Globus pallidus (tissue), 1 donor: Measurements from ENCODE around the gene TAP1.

Experiments
- DNase-seq: peaks from one replicate; pipeline ENCODE4 v3.0.0-alpha.2; 2015; ENCODE audit warnings: low spot score

Gene TAP1

DNA sequence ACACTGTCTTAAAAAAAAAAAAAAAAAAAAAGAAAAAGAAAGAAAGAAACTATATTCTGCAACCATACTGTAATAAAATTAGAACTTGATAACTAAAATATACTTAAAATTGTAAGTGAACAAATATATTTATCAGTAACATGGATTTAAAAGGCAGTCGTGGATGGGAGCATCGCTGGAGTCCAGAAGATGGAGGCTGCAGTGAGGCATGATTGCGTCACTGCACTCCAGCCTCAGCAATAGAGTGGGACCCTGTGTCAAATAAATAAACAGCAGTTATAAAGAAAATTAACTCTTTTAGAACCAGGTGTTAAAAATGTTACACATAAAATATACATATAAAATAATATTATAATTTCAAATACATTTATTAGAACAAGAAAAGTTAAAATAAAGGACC lies 9.2 kb upstream of the TAP1 start:
- DNase-seq = no peak

DNA sequence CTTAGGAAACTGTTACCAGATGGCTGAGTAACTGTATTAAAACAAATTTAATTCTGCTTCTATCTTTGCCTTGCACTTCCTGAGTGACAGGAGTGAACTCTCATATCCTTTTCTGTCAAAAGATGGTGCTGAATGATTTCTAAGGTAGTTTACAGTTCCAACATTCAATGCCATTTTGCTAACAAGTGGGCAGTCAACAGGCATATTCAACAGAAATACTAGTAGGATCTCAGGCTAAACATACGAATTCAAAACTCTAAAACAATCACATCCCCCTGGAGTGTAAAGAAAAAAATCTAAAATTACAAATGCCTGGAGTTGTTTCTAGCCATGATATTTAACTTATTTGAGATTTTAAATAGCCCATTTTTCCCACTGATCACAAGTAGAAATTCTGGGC lies 7.2 kb upstream of the TAP1 start:
- DNase-seq = no peak

DNA sequence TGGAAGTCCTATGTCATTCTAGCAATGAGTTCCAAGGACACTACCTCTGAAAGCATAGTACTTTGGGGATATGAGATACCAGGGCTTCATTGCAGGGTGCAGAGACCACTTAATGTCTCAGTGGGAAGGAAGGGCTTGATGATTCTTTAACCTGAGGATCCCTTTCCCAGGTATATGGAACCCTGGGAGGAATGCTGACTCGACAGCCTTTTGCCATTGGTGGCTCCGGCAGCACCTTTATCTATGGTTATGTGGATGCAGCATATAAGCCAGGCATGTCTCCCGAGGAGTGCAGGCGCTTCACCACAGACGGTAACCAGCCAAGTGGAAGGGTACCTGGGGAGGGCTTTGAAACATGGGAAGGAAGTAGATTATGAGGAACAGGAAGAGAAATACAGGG lies 4.7 kb upstream of the TAP1 start:
- DNase-seq = no peak

DNA sequence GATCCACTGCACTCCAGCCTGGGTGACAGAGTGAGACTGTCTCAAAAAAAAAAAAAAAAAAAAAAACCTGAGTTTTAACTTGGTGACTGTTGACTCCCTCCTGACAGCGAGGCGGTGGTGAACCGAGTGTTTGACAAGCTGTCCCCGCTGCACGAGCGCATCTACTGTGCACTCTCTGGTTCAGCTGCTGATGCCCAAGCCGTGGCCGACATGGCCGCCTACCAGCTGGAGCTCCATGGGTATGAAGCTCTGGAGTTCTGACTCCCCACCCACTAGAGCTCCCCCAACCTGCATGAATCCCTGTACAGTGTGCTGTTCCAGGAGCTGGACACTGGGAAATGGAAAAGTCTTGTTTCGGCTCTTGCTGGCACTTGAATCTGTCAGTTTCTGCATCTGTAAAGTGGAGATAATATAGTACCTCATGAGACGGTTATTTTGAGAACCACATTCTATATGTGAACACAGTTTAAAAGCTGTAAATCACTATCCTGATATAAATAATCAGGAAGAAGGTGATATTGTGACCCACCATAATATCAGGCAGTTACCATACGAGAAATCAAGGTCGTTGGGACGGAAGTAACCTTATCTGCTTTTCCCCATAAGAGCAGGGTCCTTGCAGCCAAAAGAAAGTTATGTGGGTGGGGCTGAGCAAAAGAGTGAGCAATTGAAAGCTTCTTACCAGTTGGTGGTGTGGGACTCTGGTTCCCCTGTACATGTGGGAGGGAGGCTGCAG lies 3.8 kb upstream of the TAP1 start:
- no peak for DNase-seq

DNA sequence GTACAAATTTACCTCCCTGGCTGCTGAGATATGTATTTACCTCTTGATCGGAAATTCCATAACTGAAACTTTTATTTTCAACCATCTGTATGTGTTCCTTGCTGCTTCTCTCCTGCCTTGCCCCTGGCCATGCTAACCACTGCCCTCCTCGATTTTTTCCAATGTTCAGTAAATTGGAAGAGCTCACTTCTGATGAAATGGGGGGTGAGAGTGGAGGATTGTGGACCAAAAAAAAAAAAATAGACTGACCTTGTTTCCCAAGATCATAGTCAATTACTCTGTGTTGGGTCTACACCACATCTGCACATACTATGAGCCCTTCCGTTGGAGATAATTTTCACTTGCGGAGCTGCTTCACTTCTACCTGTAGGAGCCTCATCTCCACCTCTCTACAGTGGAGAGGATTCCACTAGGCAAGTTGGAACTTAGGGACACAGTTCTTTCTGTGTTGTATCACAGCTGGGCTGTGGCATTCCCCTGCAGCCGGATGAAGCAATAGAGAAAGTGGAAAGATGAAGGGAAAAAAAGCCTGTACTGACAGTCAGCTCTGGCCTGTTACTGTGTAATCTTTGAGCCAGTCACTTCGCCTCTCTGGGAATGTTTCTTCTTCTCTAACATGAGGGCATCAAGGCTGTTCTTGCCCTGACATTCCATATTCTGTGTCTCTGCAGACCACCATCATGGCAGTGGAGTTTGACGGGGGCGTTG lies 2.1 kb upstream of the TAP1 start:
- DNase-seq = no peak

DNA sequence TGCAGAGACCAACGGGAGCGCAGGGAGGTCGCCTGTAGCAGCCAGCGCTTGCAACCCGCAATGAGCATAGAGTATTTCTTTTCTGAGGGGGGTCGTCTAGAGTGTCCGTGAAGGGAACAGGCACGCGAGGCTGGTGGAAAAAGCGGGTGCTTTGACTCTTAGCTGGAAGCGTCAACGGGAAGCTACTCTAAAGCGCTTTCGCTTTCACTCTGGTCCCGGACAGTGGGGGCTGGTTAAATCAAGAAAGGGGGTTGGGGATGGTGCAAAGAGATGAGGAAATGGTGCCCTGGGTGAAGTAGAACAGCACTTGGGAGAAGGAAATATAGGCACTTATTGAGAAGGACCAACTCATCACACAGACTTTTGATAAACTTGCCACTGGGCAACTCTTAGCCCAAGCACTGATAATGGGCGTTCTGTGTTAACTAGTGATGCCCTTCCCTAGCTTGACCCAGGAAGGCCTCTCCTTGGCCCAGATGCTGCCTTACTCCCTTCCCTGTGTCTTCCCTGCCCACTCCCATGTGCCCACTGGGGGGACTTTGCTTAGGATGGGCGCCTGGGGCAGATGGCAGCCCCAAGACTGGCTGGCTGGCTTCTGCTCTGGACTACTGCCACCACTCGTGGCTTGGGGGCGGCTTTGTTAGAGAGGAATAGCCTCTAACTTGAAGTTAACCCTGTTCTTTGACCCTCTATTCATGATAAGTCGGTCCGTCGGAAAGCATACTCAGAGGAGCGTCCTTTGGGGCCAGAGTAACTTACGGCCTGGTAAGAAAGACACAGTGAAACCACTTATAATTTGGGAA lies 1.1 kb upstream of the TAP1 start:
- peak; percentile 66 for DNase-seq

DNA sequence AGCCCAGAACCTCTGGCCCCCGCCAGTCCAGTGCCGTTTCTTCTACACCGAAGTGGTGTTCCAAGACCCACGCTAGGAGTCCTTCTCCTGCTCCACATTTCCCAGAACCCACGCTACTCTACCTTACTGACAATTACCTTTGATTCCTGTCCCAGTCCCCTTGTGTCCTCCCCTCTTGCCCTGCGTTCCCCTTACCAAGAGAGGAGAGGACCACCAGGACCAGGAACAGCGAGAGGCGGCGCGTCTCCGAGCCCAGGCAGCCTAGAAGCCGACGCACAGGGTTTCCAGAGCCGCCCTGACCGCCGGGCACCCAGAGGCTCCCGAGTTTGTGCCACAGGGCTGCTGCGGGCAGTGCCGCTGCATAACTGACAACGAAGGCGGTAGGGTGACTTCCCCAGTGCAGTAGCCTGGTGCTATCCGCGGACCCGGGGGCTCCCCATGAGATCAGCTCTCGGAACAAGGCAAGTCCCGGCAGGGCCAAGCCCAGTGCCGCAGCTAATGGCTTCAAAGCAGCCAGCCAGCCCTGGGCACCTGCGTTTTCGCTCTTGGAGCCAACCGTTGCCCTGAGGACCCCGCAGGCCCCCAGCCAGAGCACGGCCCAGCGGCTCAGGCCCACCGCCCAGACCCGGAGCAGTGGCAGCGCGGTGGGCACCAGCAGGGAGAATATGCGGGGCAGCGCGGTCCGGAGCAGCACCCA lies 512 bp downstream of the TAP1 start:
- DNase-seq = peak; percentile 52

DNA sequence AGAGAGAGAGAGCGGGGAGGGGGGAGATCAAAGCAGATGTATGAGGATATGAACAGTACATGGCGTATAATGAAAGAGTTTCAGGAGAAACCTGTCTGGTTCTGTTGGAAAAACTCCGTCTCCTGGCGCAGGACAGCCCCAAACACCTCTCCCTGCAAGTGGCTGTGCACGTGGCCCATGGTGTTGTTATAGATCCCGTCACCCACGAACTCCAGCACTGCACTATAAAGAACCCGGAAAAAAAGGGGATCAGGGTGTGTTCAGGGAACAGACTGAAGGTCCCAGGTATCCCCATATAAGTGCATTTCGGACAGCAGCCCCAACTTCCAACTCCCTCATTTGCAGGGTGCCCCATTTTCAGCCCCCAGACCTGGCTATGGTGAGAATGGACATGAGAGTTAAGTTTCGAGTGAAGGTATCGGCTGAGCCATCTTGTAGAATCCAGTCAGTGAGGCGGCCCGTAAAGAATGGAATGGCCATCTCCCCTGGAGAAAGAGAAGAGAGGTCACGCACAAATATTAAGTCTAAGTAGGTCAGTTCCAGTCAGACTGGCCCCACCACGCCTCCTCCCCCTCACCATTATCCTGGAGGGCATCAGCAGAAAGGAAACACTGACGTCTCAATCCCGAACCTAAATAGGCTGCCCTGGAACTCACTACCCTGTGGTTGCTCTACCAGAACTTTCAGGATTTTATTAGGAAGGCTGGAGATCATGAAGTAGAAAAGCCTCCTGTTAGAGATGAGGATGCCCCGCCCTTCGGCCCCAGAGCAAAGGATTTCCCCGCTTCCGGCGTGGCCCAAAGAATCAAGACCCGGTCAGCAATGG lies 1.3 kb downstream of the TAP1 start:
- DNase-seq = no peak

DNA sequence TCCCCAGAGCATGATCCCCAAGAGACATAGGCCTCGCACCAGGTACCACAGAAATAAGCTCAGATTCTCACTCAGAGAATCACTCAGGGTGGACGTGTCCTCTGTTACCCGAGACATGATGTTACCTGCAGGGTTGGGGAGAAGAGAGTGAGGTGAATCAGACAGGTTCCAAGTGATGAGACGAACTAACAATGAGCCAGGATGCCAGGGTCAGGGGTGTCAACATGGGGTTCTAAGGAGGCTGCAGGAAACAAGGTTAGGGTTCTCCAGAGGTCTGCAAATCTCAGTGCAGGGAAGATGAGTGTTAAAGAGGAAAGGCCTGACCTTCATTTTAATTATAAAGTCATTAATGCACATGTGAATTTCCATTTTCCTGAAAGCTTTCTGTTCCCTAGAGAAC lies 2.5 kb downstream of the TAP1 start:
- no peak for DNase-seq

DNA sequence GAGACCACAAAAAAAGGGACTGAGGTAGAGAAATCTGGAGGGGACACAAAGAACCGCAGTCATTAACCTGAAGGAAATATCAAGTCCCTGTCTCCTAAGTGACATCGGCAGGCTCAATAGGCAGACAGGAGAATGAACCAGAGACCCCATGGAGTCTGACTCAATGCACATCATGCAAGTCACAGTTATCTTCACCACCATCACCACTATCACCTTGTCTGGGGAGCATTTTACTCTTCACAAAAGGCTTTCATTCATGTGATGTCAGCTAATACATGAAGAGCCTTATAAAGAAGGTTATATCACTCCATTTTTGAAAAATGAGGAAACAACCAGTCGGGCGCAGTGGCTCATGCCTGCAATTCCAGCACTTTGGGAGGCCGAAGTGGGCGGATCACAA lies 4.4 kb downstream of the TAP1 start:
- DNase-seq = no peak

DNA sequence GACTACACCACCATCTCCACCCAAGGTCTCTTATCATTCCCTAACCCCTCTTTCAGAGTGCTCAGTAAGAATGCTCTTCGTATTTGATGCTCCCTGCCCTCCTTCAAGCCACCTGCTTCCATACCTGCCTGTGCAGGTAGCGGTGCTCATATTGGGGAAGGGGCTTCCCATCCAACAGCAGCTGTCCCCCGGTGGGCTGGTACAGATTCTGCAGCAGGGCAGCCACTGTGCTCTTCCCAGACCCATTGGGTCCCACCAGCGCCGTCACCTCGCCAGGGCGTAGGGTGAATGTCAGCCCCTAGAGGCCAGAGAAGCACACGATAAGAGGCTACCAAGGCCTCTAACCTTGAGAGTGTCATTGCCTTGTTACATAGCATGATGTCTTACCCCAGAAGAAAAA lies 5.7 kb downstream of the TAP1 start:
- no peak for DNase-seq

DNA sequence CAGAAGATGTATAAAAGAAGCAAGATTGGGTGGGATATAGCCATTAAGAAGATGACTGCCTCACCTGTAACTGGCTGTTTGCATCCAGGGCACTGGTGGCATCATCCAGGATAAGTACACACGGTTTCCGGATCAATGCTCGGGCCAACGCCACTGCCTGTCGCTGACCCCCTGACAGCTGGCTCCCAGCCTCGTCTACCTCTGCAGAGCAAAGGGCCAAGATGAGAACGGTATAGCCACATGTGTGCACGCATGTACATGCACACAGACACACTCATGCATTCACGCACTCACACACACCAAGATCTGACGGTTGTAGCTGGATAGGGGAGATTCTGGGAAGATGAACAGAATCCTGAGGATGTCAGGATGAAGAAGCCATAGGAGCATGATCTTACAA lies 6.5 kb downstream of the TAP1 start:
- no peak for DNase-seq

DNA sequence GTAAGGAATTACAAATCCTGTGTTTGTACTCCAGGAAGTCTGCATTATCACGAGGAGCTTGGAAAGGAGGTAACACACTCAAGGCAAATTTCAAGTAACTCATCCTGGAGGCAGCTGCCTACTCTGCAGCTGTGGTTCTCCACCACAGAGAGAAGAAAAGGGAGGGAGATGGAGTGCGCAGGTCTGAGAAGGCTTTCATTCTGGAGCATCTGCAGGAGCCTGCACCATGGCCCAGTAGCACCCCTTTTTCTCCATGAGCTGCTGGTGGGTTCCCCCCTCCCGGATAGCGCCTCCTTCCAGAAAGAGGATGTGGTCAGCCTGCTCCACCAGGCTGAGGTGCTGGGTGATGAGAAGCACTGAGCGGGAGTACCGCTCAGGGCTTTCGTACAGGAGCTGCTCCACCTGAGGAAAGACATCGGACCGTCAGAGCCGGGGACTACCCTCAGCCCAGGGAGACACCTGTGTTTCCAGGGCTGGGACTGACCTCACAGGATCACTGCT lies 8.1 kb downstream of the TAP1 start:
- DNase-seq = no peak

DNA sequence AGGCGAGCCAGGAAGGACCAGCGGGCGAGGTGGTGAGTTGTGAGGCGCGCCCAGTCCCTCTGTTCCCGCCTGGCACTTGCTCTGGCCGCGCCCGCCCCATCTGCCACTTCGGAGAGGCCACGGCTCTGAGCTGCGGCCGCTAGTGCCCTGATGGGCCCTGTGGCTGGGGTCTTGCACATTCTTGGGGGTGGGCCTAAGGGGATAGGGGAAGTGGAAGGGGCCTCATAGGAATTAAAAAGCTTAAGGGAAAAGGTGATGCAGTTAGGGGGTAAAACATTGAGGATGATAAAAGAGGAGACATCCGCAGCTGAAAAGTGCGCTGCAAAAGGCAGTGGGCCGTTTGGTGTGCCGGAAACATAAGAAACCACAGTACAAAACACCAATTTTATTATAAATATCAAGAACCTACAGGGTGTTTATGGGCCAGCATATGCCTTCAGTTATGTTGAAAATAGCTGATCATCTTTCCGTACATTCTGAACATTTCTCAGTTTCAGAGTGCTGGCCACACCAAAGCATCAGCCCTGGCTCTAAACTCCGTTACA lies 8.6 kb downstream of the TAP1 start:
- DNase-seq = no peak

DNA sequence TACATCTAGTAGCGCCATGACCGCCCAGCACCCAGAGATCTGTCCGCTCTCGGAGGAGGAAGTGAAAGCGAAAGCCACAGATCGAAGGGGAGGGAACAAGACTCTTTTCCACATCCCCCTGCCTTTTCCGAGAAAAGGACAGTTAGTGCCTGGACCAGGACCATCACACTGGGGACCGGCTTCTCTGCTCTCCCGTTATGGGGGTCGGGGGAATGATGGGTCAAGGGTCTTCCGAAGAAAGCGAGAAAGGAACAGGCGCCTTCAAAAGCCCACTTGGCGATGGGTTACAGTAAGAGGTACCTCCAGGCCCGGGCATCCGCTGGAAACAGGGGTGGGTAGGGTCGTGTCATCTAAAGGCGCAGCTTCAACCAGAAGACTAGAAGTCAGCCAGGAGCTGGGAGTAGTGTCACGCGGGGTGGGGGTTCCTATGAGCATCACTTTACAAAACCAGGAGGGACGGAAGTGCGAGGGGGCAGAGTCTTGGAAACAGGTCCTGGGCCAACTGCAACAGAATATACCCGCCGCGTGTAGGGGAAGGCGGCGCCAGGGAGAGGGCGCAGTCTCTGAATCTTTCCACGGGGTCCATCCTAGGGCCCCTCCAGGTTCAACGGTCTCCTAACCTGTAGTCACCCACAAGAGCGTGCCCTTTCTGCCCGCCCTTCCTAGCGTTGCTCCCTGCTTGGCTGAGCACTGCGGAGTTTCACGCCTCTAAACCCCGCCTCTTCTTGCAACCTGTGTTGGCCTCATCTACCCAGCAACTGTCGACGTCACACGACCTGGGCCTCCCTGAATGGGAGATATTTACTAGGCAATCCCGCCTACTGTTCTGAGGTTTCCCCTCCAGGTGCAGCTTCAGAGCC lies 9.3 kb downstream of the TAP1 start, which contains the start of gene PSMB8:
Gene PSMB8 (minus strand): TSS at position 69 of the 860 bp plus-strand sequence. CDS start 51 bp downstream, at position 18.
- peak; percentile 93 for DNase-seq

DNA sequence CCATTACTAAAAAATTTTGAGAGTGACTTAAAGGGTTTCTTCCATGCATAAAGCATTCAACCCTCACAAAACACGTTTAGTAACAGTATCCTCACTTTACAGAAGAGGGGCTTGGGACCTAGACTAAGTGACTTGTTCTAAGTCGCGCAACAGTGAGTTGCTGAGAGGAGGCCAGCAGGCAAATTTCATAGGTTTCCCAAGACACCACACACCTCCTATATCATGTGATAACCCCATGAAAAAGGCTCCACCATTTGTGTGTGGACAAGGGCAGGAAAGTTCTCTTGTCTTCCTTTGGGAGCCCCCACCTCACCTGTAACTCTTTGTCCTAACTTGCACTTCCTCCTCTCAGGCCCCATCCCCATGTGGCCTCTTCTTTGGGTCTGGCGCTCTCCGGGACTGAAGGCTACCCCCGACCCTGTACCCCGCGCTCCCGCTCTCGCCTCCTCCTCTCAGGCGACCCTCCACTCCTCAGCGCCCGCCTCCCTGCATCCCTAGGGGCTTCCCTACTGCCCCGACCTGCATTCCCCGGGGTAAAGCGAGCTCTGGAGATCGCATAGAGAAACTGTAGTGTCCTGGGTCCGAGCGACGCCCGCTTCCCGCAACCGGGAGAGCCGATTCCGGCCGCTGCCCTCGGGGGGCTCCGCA lies 10.0 kb downstream of the TAP1 start:
- no peak for DNase-seq

DNA sequence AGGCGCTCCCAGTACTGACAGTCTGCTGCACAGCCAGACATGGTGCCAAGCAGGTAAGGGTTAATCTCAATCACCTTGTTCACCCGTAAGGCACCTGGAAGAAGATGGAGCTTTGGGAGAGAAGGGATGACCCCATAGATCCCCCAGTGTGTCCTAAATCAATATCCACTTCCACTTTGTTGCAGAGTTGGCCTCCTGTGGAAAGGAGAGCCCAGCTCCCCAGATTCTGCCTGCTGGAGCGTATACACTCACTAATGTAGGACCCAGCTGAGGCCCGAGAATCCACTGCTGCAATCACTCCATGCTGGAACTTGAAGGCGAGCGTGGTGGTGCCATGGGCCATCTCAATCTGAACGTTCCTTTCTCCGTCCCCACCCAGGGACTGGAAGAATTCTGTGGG lies 10.8 kb downstream of the TAP1 start:
- no peak for DNase-seq

DNA sequence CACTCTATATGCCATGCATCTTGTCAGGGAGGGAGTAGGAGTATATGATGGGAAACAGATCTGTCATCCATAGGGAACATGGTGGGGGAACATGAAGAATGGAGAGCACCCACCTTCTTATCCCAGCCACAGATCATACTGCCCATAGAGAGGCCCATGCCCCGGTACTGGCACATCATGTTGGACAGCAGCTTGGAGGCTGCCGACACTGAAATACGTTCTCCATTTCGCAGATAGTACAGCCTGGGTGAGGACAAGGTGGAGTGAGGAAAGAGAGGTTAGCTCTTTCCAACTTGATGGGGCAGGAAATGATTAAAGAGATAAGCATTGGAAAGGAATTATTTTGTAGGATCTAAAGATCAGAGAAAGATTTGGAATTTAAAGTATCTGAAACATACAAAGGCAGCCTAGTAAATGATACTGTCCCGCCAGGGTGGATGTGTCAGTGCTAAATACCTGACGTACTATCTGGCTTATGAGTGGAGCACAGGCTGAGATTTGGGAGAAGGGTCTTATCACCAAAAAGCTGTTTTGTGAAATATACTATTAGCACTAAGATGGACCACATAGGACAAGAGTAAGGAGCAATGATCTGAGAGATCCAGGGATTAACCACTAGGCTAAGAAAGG lies 11.4 kb downstream of the TAP1 start:
- no peak for DNase-seq
